BLaER1 treated with 17β-estradiol and CSF1 and Interleukin-3, amounts not matched to agents 10 nM and 100 nM (cell line): ENCODE measurements around the gene ADGRD1.

Experiments used
- H3K27ac ChIP-seq, 11 experiments: shearing (Covaris generic); formaldehyde crosslinking; 2 replicates each; pipeline ENCODE4 v1.8.1; 2022
- H3K27me3 ChIP-seq, 11 experiments: shearing (Covaris generic); formaldehyde crosslinking; 2 replicates each; pipeline ENCODE4 v1.8.1; 2022
- H3K36me3 ChIP-seq, 11 experiments: shearing (Covaris generic); formaldehyde crosslinking; 2 replicates each; pipeline ENCODE4 v1.8.1; 2022
- H3K4me1 ChIP-seq, 10 experiments: shearing (Covaris generic); formaldehyde crosslinking; 2 replicates each; pipeline ENCODE4 v1.8.1; 2022
- H3K4me2 ChIP-seq, 11 experiments: shearing (Covaris generic); formaldehyde crosslinking; 2 replicates each; pipeline ENCODE4 v1.8.1; 2022
- H3K4me3 ChIP-seq, 10 experiments: shearing (Covaris generic); formaldehyde crosslinking; 2 replicates each; pipeline ENCODE4 v1.8.1; 2022
- H3K9ac ChIP-seq, 11 experiments: shearing (Covaris generic); formaldehyde crosslinking; 2 replicates each; pipeline ENCODE4 v1.8.1; 2022
- H3K9me3 ChIP-seq, 11 experiments: shearing (Covaris generic); formaldehyde crosslinking; replicated peaks in 1 of 11; 2 replicates each; pipeline ENCODE4 v1.8.1; 2022
- H4K20me1 ChIP-seq, 11 experiments: shearing (Covaris generic); formaldehyde crosslinking; 2 replicates each; pipeline ENCODE4 v1.8.1; 2022
- Cebpa-rat ChIP-seq, 11 experiments: shearing (Covaris generic); IDR thresholded peaks; 2 replicates each; pipeline ENCODE4 v1.8.1; 2022

The ADGRD1 gene

GRCh38 chr12:131082290-131083194 is 128.8 kb downstream of the ADGRD1 start:
- H3K4me3 ChIP-seq = no peak overlapping the region
- H3K9me3 ChIP-seq = peaks cover 5 to 17% (median 10%) of the 10 kb centered on the region in 11 experiments; a peak in 14 of 22 replicates
- H3K36me3 ChIP-seq = peaks cover 0 to 31% (median 0%) of the 10 kb centered on the region in 11 experiments; a peak in 4 of 22 replicates
- no peak overlapping the region for H3K27ac ChIP-seq
- no peak for TF ChIP-seq Cebpa-rat (IDR thresholded peaks at IDR 0.05)
- no peaks in the 10 kb centered on the region for H4K20me1 ChIP-seq
- peaks cover 0 to 8% (median 2%) of the 10 kb centered on the region in 11 experiments; a peak in 11 of 22 replicates for H3K27me3 ChIP-seq
- peak overlapping the region in 3 of 11 experiments; percentile 6 to 50 (median 19); a peak in 4 of 22 replicates for H3K4me2 ChIP-seq
- no peak overlapping the region for H3K9ac ChIP-seq
- peaks cover 0 to 26% (median 5%) of the 10 kb centered on the region in 10 experiments; a peak in 13 of 20 replicates for H3K4me1 ChIP-seq

GRCh38 chr12:131084341-131085011 is 130.8 kb downstream of the ADGRD1 start:
- Histone ChIP-seq H3K27ac (no peak overlapping the region), H3K4me1 (peaks cover 0 to 45% (median 25%) of the 10 kb centered on the region in 10 experiments; a peak in 16 of 20 replicates), H3K9me3 (peaks cover 5 to 17% (median 10%) of the 10 kb centered on the region in 11 experiments; a peak in 14 of 22 replicates), H4K20me1 (peaks cover 0 to 15% (median 0%) of the 10 kb centered on the region in 11 experiments; a peak in 2 of 22 replicates), H3K9ac (no peak overlapping the region), H3K4me2 (no peak overlapping the region; a peak in 1 of 22 replicates), H3K4me3 (no peak overlapping the region), H3K36me3 (peaks cover 0 to 26% (median 0%) of the 10 kb centered on the region in 11 experiments; a peak in 4 of 22 replicates), H3K27me3 (peaks cover 0 to 22% (median 11%) of the 10 kb centered on the region in 11 experiments; a peak in 13 of 22 replicates)
- no peak for TF ChIP-seq Cebpa-rat (IDR thresholded peaks at IDR 0.05)

GRCh38 chr12:131085125-131085815 is 131.6 kb downstream of the ADGRD1 start:
- no peak overlapping the region for H3K4me3 ChIP-seq
- peaks cover 0 to 15% (median 0%) of the 10 kb centered on the region in 11 experiments; a peak in 2 of 22 replicates for H4K20me1 ChIP-seq
- peaks cover 5 to 16% (median 10%) of the 10 kb centered on the region in 11 experiments; a peak in 14 of 22 replicates for H3K9me3 ChIP-seq
- peaks cover 0 to 53% (median 33%) of the 10 kb centered on the region in 10 experiments; a peak in 16 of 20 replicates for H3K4me1 ChIP-seq
- peaks cover 0 to 26% (median 0%) of the 10 kb centered on the region in 11 experiments; a peak in 4 of 22 replicates for H3K36me3 ChIP-seq
- peaks cover 0 to 25% (median 13%) of the 10 kb centered on the region in 11 experiments; a peak in 13 of 22 replicates for H3K27me3 ChIP-seq
- no peak overlapping the region for H3K9ac ChIP-seq
- no peak overlapping the region for H3K4me2 ChIP-seq
- TF ChIP-seq Cebpa-rat (IDR thresholded peaks at IDR 0.05) = no peak
- no peak overlapping the region for H3K27ac ChIP-seq

DNA sequence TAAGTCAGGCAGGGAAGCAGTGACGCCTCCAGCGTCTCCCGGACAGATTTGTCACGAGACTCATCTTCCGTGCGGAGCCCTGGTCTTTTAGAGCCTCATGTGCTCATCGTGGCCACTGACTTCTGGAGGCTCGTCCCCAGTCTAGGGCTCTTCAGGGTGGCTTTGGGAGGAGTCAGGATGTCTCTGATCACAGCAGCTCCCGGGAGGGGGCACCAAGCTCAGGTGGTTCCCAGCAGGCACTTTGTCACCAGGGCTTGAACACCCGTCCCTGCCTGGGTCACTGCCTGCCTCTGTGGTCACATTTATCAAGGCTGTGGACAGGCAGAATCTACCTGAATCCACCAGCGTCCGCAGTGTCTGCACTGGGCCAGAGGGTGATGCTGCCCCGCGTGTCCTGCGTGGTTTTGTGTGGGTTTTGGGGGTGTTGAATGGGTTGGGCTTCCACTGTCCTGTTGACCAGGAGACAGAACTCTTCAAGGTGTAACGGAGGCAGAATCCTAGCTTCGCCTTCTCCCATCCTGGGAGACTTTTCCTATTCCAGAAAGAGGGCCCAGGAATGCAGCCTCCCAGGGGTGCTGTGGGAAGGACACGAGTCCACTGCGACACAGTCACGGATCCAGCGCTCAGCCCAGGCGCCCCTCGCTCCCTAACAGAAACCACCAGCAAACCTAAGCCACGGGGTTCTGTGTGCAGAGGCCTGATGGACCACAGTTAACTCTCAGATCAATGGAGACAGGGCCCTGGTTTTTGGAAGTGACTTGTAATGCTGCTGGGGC is 132.3 kb downstream of the ADGRD1 start:
- Histone ChIP-seq H3K4me3 (no peak overlapping the region), H3K27me3 (peaks cover 0 to 32% (median 13%) of the 10 kb centered on the region in 11 experiments; a peak in 14 of 22 replicates), H3K9ac (no peak overlapping the region), H3K4me2 (no peak overlapping the region), H3K9me3 (peaks cover 0 to 9% (median 3%) of the 10 kb centered on the region in 11 experiments; a peak in 4 of 22 replicates), H4K20me1 (peaks cover 0 to 15% (median 0%) of the 10 kb centered on the region in 11 experiments; a peak in 3 of 22 replicates), H3K4me1 (peaks cover 0 to 60% (median 37%) of the 10 kb centered on the region in 10 experiments; a peak in 16 of 20 replicates), H3K36me3 (peaks cover 0 to 26% (median 0%) of the 10 kb centered on the region in 11 experiments; a peak in 4 of 22 replicates), H3K27ac (no peak overlapping the region)
- TF ChIP-seq Cebpa-rat (IDR thresholded peaks at IDR 0.05) = no peak

GRCh38 chr12:131087302-131087818 is 133.7 kb downstream of the ADGRD1 start:
- TF ChIP-seq Cebpa-rat (IDR thresholded peaks at IDR 0.05) = no peak
- H3K36me3 ChIP-seq = peaks cover 0 to 25% (median 0%) of the 10 kb centered on the region in 11 experiments; a peak in 4 of 22 replicates
- H3K27ac ChIP-seq = no peak overlapping the region
- peaks cover 4 to 69% (median 48%) of the 10 kb centered on the region in 10 experiments for H3K4me1 ChIP-seq
- peaks cover 0 to 43% (median 13%) of the 10 kb centered on the region in 11 experiments; a peak in 14 of 22 replicates for H3K27me3 ChIP-seq
- no peak overlapping the region for H3K4me3 ChIP-seq
- peak overlapping the region in 8 of 11 experiments; percentile 25 to 97 (median 71); a peak in 16 of 22 replicates for H3K4me2 ChIP-seq
- H4K20me1 ChIP-seq = peaks cover 0 to 26% (median 2%) of the 10 kb centered on the region in 11 experiments; a peak in 10 of 22 replicates
- H3K9ac ChIP-seq = peak overlapping the region in 1 of 11 experiments; percentile 23; a peak in 1 of 22 replicates
- H3K9me3 ChIP-seq = peaks cover 0 to 8% (median 0%) of the 10 kb centered on the region in 11 experiments; a peak in 1 of 22 replicates

DNA sequence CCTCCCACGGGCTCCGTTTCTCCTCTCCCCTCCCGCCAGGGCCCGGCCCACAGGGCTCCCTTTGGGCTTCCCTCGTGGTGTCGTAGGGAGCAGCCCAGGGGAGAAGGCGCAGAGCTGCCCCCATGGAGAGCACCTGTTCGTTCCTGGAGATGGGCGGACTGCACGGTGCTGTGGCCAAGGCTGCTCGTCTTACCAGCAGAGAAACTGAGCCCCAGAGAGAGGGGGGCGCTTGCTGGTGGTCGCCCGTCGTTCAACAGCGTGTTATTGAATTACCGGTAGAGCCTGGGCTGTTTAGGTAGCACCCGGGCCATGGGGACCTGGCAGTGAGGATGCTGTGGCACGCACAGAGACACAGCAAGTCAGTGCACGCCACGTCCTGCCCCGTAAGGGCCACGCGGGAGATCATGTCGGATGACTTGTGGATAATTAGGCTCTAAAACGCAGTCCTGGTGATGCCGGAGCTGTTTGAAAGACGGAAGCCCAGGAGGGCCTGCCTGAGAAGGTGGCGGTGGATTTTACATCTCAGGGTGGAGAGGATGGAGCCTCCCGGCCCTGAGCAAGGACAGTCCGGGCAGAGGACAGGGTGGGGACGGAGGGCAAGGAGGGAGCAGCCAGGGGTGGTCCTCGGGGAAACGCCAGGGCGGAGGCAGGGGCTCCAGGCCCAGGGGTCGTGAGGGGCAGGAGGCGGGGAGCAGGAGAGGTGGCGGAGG is 134.4 kb downstream of the ADGRD1 start:
- Histone ChIP-seq H3K4me2 (peak overlapping the region in 9 of 11 experiments; percentile 15 to 97 (median 67); a peak in 16 of 22 replicates), H3K9me3 (0 out of 22 replicates have a peak, but pooled peaks cover 0 to 3% (median 0%) of the 10 kb centered on the region in 11 experiments), H3K4me1 (peaks cover 11 to 76% (median 56%) of the 10 kb centered on the region in 10 experiments), H4K20me1 (peaks cover 0 to 32% (median 5%) of the 10 kb centered on the region in 11 experiments; a peak in 15 of 22 replicates), H3K4me3 (no peak overlapping the region), H3K27me3 (peaks cover 0 to 51% (median 13%) of the 10 kb centered on the region in 11 experiments; a peak in 14 of 22 replicates), H3K27ac (no peak overlapping the region), H3K9ac (peak overlapping the region in 2 of 11 experiments; percentile 14 to 23; a peak in 2 of 22 replicates), H3K36me3 (peaks cover 0 to 17% (median 0%) of the 10 kb centered on the region in 11 experiments; a peak in 4 of 22 replicates)
- TF ChIP-seq Cebpa-rat (IDR thresholded peaks at IDR 0.05) = no peak
